Kidney (tissue), 14 donors: Measurements from ENCODE around the gene SPTBN4. TPM values are rescaled to one million over a fixed set of nuclear protein-coding genes. Genes with fewer than 3 reads are reported as not detected.

Experiments used
- DNase-seq, 5 donors: peaks; one replicate each; pipeline ENCODE4 v3.0.0-alpha.2; 2013 to 2020
- FAIRE-seq: peaks from 2 replicates; lab custom pipeline; 2012; peaks lifted over from hg19 to GRCh38; lab: Jason Lieb, UNC
- H3K27ac ChIP-seq, 2 donors: one replicate each; pipeline ENCODE4 v1.7.0; 2013; ENCODE audit warnings: low read depth in 2 of 2, low read length in 2 of 2, inconsistent platforms in 1 of 2
- H3K27me3 ChIP-seq: one replicate; pipeline ENCODE4 v1.7.1; 2013; ENCODE audit warnings: low read length, inconsistent platforms; ENCODE audit not compliant: control insufficient read depth, insufficient read depth
- H3K36me3 ChIP-seq, 3 donors: one replicate each; pipeline versions ENCODE4 v1.7.0 to v1.7.1; 2013; ENCODE audit warnings: low read length in 3 of 3, control low read depth in 1 of 3, inconsistent platforms in 1 of 3; ENCODE audit not compliant: insufficient read depth in 3 of 3, control insufficient read depth in 2 of 3
- H3K4me1 ChIP-seq, 3 donors: one replicate each; pipeline versions ENCODE4 v1.7.0 to v1.7.1; 2013; ENCODE audit warnings: low read length in 3 of 3, inconsistent platforms in 1 of 3, low read depth in 1 of 3; ENCODE audit not compliant: control insufficient read depth in 2 of 3, insufficient read depth in 2 of 3
- H3K4me3 ChIP-seq, 3 donors: one replicate each; pipeline versions ENCODE4 v1.7.0 to v1.8.1; 2013; ENCODE audit warnings: low read length in 3 of 3, control low read depth in 1 of 3, inconsistent platforms in 1 of 3
- H3K9ac ChIP-seq, 3 donors: one replicate each; pipeline versions ENCODE4 v1.7.0 to v1.7.1; 2013; ENCODE audit warnings: low read length in 3 of 3, control low read depth in 1 of 3, inconsistent platforms in 1 of 3
- H3K9me3 ChIP-seq, 3 donors: one replicate each; pipeline versions ENCODE4 v1.7.0 to v1.7.1; 2013; ENCODE audit warnings: low read length in 3 of 3, control low read depth in 1 of 3, inconsistent platforms in 1 of 3; ENCODE audit not compliant: control insufficient read depth in 2 of 3, insufficient read depth in 1 of 3
- intact Hi-C: fragments of 100-400 bp; cut with DNase I; formaldehyde crosslinking; loops from one replicate; pipeline ENCODE4 v1.11.1; 2022
- polyA plus RNA-seq: library from polyadenylated mRNA; stranded (reverse); fragments of 350-450 nt; fragmentation: Illumina TruSeq; extraction: RNeasy Lipid Tissue Mini Kit (QIAGEN cat#74804); gene quantifications from one replicate; pipeline ENCODE4 v1.2.3, GENCODE V29; 2014; ENCODE audit warnings: low read depth, low replicate concordance; ENCODE audit not compliant: insufficient read depth
- total RNA-seq: library from RNA; stranded (reverse); fragmentation: NEBNext Ultra II Directional; extraction: Animal tissue kit (Norgen Biotek cat#: 25700); gene quantifications from one replicate; pipeline ENCODE4 v1.2.1, GENCODE V29; 2021
- TF ChIP-seq, protein P1 (sequence below): IDR thresholded peaks from 3 replicates; pipeline ENCODE4 v1.5.1; 2012; ENCODE audit warnings: mild to moderate bottlenecking, moderate library complexity, borderline replicate concordance; ENCODE audit not compliant: insufficient read depth; ENCODE audit errors: extremely low read depth
- donor health status: control.
- donor health status: control.
- donor health status: control.
- donor health status: control.
- donor health status: control.
- donor health status: DM: yes; HTN: yes; CAD: no.
- donor health status: Normal renal cell carcinoma (clear cell type).

The SPTBN4 gene
- total and polyA plus RNA-seq, 2 donors from 2014 or later: 0.82 to 4.6 TPM

DNA sequence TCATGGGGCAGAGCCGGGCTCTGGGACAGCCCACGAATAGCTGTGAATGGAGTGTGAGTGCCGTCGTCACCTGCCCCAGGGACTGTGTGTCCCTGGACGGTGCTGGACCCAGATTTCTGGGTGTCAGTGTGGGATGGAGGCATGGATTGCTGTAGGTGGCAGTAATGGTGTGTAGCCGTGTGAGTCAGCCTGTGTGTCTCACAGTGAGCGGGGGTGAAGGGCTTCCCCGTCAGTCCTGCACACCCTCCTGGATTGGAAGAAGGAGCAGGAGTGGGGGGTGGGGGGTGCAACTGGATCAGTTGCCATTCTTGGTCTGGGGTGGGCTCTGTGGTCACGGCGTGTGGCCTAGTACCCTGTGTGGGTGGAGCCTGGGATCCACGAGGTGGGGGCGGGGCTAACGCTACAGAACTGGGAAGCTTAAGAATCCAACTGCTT is 127.9 kb downstream of the SPTBN4 start:
- Histone ChIP-seq H3K27ac (no peak overlapping the region), H3K27me3 (peaks cover 2% of the 10 kb centered on the region), H3K4me1 (peaks cover 0 to 3% (median 2%) of the 10 kb centered on the region in 3 donors), H3K9me3 (no peaks in the 10 kb centered on the region), H3K4me3 (no peak overlapping the region), H3K9ac (no peak overlapping the region), H3K36me3 (no peaks in the 10 kb centered on the region)
- intact Hi-C loops: loop anchor here (10.0 kb wide), 1 partner anchor 50 kb away; no protein-coding TSS in a partner anchor
- TF ChIP-seq, protein P1, sequence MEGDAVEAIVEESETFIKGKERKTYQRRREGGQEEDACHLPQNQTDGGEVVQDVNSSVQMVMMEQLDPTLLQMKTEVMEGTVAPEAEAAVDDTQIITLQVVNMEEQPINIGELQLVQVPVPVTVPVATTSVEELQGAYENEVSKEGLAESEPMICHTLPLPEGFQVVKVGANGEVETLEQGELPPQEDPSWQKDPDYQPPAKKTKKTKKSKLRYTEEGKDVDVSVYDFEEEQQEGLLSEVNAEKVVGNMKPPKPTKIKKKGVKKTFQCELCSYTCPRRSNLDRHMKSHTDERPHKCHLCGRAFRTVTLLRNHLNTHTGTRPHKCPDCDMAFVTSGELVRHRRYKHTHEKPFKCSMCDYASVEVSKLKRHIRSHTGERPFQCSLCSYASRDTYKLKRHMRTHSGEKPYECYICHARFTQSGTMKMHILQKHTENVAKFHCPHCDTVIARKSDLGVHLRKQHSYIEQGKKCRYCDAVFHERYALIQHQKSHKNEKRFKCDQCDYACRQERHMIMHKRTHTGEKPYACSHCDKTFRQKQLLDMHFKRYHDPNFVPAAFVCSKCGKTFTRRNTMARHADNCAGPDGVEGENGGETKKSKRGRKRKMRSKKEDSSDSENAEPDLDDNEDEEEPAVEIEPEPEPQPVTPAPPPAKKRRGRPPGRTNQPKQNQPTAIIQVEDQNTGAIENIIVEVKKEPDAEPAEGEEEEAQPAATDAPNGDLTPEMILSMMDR: no peak
- peak in 2 of 5 donors; percentile 60 to 67 for DNase-seq
- no peak for FAIRE-seq

DNA sequence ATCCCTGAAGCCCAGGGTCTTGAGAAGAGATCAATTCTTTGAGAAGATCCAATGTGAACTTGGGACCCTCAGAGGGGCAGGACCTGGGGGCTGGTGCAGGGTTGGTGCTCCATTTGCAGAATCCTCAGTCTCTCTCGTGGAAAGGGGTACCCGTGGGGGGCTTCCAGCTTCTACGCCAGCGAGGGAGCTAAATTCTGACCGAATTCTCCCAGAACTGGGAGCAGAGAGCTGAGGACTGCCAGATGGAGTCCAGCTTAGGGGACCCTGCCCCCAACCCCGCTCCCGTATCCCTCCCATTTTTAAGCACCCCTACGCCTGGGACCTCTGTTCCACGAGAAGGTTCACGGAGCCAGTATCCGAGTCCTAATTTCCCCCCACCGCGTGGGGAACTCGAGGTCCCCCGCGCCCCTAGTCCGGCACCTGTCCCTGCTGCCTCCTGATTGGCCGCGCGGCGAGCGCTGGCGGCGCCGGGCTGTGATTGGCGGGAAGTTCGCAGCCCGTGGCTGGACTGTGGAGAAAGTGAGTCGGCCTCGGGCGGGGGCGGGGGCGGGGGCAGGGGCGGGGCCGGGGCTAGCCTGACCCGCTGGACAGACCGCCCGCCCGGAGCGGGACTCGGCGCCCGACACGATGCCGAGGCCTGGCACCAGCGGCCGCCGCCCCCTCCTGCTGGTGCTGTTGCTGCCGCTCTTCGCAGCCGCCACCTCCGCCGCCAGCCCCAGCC is 130.0 kb downstream of the SPTBN4 start:
- FAIRE-seq (no peak), DNase-seq (peak; percentile 59 to 85 (median 76))
- TF ChIP-seq, protein P1: no peak
- peaks cover 2% of the 10 kb centered on the region for H3K27me3 ChIP-seq
- no peak overlapping the region for H3K9ac ChIP-seq
- no peaks in the 10 kb centered on the region for H3K36me3 ChIP-seq
- H3K4me1 ChIP-seq: peaks cover 0 to 10% (median 3%) of the 10 kb centered on the region in 3 donors
- H3K27ac ChIP-seq: no peak overlapping the region
- H3K4me3 ChIP-seq: no peak overlapping the region
- intact Hi-C loops: loop anchor here (10.0 kb wide), 1 partner anchor 52 kb away; no protein-coding TSS in a partner anchor
- no peaks in the 10 kb centered on the region for H3K9me3 ChIP-seq

DNA sequence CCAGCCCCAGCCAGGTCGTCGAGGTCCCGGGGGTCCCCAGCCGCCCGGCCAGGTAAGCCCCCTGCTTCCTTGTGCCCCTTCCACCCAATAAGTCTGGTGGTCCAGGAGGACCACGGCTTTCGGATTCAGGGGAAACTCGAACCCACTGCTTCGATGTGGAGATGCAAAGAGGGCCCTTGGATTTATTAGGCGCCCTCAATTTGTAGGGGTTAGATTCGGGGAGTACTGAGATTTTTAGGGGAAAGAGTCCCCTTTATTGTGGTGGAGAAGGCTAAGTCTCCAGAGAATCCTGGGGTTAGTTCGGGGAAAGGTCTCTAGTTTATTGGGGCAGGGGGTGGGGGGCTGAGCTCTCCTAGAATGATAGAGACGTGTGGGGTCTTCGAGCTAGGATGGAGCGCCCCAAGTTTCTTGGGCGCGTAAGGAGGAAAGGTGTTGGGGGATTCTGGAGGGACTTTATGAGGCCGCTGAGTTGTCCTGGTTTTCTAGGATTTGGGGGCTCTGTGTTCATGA is 130.6 kb downstream of the SPTBN4 start:
- Histone ChIP-seq H3K36me3 (no peaks in the 10 kb centered on the region), H3K4me3 (no peak overlapping the region), H3K27me3 (peaks cover 2% of the 10 kb centered on the region), H3K9ac (no peak overlapping the region), H3K9me3 (no peaks in the 10 kb centered on the region), H3K27ac (no peak overlapping the region), H3K4me1 (peaks cover 0 to 11% (median 3%) of the 10 kb centered on the region in 3 donors)
- TF ChIP-seq, protein P1: no peak
- intact Hi-C loops: loop anchor here (10.0 kb wide), 1 partner anchor 53 kb away; no protein-coding TSS in a partner anchor
- FAIRE-seq (no peak), DNase-seq (no peak)
